PC-3 (cell line): ENCODE results near the gene CYS1.

Experiments
- EZH2 ChIP-seq: fragments of 300-600 bp; sonication (generic); IDR thresholded peaks from one replicate; pipeline ENCODE4 v1.6.1; 2017; ENCODE audit warnings: antibody characterized with exemption, mild to moderate bottlenecking, low read length; ENCODE audit not compliant: unreplicated experiment
- EZH2phosphoT487 ChIP-seq: fragments of 300-600 bp; sonication (generic); IDR thresholded peaks from 2 replicates; pipeline ENCODE4 v1.6.1; 2018; ENCODE audit warnings: mild to moderate bottlenecking, antibody characterized with exemption, low read length, borderline replicate concordance
- TF ChIP-seq, protein P1 (sequence below): fragments of 300-600 bp; sonication (generic); conservative IDR thresholded peaks from 2 replicates; pipeline ENCODE4 v1.5.1; 2017; ENCODE audit warnings: antibody characterized with exemption, low read depth, mild to moderate bottlenecking, low read length

DNA sequence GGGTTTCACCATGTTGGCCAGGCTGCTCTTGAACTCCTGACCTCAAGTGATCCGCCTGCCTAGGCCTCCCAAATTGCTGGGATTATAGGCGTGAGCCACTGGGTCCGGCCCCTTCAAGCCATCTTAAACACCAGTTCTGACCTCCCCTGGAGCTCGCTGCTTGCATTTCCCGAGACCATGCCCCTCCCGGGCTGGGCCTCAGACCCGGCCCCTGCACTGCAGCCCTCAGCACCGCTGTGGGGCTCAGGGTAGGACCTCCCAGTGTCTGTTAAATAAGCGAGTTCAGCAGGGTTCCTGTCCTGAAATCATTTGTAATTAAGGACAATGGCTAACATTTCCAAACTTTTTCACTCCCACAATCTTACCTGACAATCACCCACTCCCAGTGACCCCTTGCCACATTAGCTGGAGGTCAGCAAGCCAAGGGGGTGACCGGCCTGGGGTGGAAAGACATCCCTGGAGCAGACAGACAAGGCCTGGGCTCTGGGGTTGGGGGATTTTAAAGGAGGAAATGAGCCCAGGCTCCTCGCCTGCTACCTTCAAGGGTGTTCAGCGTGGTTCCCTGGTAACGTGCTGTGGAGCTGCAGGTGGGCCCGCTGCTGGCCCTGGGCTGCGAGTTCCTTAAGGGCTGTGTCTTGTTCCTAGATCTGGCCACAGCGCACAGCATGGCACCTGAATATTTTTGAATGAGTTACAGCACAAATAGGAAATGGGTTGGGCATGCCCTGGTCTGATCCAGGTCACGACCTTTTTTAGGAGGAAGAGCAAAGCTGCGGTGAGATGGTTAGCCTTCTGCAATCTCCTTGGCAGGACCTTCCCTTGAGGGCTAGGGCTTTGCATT is 15.1 kb downstream of the CYS1 start:
- TF ChIP-seq, protein P1, sequence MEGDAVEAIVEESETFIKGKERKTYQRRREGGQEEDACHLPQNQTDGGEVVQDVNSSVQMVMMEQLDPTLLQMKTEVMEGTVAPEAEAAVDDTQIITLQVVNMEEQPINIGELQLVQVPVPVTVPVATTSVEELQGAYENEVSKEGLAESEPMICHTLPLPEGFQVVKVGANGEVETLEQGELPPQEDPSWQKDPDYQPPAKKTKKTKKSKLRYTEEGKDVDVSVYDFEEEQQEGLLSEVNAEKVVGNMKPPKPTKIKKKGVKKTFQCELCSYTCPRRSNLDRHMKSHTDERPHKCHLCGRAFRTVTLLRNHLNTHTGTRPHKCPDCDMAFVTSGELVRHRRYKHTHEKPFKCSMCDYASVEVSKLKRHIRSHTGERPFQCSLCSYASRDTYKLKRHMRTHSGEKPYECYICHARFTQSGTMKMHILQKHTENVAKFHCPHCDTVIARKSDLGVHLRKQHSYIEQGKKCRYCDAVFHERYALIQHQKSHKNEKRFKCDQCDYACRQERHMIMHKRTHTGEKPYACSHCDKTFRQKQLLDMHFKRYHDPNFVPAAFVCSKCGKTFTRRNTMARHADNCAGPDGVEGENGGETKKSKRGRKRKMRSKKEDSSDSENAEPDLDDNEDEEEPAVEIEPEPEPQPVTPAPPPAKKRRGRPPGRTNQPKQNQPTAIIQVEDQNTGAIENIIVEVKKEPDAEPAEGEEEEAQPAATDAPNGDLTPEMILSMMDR, result no peak
- TF ChIP-seq EZH2 (no peak), EZH2phosphoT487 (no peak)
